ENCODE measurements around the gene HOXD3.

HOXD3 gene

DNA sequence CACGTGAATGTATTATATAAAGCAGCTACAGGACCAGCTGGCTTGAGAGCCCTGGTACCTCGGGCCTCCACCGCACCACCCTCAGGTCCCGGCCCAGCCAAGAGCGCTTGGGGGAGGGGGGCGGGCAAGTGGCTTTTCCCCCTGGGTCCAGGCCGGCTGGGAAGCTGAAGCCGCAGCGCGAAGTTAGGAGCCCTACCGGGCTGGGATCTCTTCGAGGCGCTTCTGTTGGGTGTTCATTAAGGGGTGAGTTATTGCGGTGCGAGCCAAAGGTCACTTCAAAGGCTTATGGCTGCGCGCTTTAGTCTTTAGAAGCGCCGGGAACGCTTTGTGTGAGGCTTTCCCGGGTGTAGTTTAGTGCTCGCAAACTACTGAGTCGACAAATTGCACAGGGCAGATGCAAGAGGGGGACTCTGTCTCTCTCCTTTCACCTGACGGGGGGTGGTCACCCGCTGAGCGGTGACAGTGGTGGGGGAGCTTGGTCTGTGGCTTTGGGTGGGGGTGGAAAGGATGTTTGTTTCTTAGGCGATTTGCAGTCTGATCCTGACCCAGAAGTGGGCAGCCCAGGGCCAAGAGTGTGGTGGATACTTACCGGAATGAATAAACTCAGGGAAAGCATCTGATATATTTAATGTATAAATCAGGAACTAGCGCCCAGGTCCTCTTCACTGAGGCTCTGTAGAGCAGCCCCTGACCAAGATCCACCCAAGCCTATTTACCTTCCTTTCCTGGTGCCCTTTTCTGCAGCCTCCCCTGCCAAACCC, 6.0 kb downstream of the HOXD3 start:
- no peak for DNase-seq (ENCODE audit: low read depth)

DNA sequence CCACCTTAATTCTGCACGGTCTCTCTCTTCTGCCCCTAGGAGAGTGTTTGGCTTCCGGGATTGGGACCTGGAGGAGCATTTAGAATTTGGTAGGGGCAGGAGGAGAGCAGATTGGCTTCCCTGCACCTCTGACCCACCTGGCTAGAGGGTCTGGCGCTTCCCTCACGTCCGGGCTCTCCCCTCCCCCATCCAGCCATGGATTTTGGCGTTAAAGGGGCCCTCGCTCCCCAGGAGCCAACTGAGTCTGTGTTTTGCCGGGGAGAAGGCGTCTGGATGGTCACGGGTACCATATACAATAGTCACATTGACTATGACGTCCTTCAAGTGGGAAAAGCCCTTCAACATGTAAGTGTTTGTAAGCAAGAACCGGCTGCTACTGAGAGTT, 6.6 kb downstream of the HOXD3 start:
- DNase-seq (ENCODE audit: low read depth) = no peak

GRCh38 chr2:176164201-176164600, 7.1 kb downstream of the HOXD3 start:
- DNase-seq (ENCODE audit: low read depth) = no peak

GRCh38 chr2:176164611-176165369, 7.7 kb downstream of the HOXD3 start:
- no peak for DNase-seq (ENCODE audit: low read depth)

DNA sequence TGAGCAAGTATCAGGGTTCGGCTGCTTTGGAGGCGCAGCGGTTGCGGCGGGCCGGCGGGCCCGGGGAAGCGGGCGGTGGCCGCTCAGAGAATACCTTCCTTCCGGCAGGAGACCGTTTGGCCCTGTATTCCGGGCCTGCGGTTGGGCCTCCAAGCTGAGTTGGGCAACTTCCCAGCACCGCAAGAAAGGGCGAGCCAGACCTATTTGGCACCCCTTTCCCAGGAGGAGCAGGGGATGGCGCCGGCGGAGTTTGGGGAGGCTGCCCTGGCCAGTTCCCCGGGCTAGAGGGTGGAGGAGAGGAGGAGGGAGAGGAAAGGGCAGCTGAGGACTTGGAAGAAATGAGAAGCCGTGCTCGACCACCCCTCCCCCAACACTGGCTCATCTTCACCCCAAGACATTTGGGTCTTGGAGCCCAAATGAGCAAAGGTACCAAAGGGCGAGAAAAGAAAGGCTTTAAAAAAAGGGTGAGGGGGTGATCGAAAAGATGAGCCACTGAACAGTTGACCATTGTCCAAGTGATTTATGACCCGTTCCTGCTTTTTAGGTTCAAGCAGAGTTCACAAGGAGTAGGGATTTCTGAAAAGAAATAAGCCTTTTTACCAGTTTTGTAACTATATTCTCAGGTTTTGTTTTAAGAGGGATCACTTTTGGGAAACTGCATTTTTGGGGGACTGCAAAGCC, 8.4 kb downstream of the HOXD3 start:
- DNase-seq (ENCODE audit: low read depth) = no peak

- DNase-seq (ENCODE audit: low read depth) = no peak
Measured at GRCh38 chr2:176166272-176166671, 9.2 kb downstream of the HOXD3 start.

DNA sequence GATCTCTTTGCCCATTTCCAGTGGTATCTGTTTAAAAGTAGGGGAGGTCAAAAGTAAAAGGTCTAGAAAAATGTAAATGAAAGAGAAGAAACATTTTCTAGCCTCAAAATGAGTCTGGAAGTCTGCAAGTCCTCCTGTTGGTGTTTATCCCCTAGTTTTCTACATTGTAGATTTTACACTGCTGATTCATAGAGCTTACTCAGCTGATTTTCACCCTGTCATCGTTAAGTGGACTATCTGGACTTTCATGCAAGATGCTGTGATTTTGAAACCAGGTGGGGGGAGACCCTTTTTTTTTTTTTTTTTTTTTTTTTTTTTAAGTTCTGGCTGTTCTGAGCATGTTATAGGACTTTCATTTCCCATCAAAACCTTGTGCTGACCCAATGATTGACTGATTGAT, 10.3 kb downstream of the HOXD3 start:
- no peak for DNase-seq (ENCODE audit: low read depth)

- no peak for DNase-seq (ENCODE audit: low read depth)
Measured at GRCh38 chr2:176169181-176169580, 12.1 kb downstream of the HOXD3 start.

DNA sequence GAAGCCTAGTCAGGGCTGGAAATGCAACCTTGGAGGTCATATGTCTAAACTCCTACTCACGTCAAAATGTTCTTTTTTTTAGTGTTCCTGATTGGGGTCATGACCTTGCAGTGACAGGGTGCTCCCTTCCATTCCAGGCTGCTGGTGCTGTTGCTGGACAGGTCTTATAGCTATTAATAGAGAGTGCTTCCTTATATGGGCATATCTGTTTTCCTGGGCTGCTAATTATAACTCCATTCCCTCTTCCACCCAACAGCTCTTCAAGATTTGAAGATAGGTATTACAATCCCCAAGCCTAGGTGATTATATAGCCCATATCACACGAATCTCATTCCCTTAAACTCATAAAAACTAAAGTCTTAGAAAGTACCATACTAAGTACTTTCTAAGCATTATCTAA, 12.6 kb downstream of the HOXD3 start:
- DNase-seq (ENCODE audit: low read depth) = no peak

GRCh38 chr2:176170602-176171305, 13.6 kb downstream of the HOXD3 start:
- DNase-seq (ENCODE audit: low read depth) = no peak

DNA sequence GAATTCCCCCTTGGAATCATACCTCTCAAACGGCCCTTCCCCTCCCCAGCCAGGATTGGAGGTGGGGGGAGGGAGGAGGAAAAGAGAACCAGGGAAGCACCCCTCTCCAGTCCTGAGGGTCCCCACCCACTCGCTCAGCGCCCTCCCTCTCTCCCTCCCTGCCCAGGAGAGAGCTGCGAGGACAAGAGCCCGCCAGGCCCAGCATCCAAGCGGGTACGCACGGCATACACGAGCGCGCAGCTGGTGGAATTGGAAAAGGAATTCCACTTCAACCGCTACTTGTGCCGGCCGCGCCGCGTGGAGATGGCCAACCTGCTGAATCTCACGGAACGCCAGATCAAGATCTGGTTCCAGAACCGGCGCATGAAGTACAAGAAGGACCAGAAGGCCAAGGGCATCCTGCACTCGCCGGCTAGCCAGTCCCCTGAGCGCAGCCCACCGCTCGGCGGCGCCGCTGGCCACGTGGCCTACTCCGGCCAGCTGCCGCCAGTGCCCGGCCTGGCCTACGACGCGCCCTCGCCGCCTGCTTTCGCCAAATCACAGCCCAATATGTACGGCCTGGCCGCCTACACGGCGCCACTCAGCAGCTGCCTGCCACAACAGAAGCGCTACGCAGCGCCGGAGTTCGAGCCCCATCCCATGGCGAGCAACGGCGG, 14.4 kb downstream of the HOXD3 start:
- no peak for DNase-seq (ENCODE audit: low read depth)

GRCh38 chr2:176172007-176172894, 15.1 kb downstream of the HOXD3 start:
- DNase-seq (ENCODE audit: low read depth) = no peak

- no peak for DNase-seq (ENCODE audit: low read depth)
Measured at GRCh38 chr2:176172895-176173566, 15.9 kb downstream of the HOXD3 start.

- DNase-seq (ENCODE audit: low read depth) = no peak
Measured at GRCh38 chr2:176173567-176174381, 16.7 kb downstream of the HOXD3 start.

DNA sequence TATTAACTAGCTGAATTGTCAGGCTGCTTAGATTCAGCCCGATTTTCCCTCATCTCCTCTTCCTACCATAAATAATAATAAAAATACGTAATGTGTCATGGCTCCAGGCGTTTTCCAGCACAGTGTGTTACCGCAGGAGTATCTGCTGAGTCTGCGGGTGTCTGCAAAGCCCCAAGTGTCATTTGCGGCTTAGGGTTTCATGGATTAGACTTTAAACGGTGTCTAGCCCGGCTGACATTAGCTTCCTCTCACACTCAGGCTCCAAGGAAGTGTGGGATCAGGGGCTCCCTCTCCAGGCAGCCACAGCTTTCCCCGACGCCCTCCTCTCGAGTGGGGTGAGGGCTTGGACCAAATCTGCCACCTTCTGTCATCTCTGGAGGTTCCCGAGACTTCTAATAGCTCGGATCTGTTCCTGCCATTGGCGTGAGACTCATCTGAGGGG, 17.3 kb downstream of the HOXD3 start:
- DNase-seq (ENCODE audit: low read depth) = no peak

DNA sequence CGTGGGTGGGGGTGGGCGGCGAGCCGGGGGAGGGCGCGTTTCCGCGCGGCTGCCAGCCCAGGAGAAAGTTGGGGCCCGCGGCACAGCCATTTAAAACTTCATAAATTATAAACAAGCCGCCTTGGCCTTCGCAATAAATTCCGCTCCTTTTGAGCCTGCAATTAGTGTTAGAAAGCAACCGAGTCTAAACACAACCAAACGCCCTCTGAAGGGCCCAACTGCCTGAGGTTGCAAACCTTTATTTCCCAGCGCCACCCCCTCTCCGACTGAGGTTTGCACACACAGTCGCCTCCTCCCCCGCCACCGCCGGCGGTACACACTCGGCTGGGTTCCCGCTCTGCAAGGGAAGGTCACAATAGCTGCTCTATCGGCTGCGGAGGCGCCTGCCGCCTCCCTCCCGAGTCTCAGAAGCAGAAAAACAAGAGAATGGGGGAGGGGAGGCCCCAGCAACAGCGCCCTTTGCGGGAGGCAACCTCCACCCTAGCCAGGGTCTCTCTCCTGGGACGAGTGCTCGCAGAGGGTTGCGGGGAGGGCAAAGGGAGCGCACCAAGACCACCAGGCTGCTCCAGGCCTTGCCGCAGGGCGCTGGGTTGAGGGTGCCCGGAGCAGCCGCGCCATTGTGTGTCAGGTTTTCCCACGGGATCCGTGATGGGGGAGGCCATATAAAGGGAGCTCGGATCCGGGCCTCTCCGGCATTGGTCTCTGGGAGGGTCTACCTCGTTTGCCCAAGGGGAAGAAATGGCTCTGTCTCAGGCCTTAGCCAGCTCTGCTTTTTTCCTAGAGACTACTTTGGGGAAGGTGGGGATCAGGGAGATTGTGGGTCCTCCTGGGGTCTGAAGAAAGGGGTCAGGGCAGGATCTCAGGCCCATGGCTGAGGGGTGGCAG, 18.0 kb downstream of the HOXD3 start:
- DNase-seq (ENCODE audit: low read depth) = no peak

- DNase-seq (ENCODE audit: low read depth) = no peak
Measured at GRCh38 chr2:176175709-176176607, 18.9 kb downstream of the HOXD3 start.
